ENCODE measurements around the gene PLCL2.

DNA sequence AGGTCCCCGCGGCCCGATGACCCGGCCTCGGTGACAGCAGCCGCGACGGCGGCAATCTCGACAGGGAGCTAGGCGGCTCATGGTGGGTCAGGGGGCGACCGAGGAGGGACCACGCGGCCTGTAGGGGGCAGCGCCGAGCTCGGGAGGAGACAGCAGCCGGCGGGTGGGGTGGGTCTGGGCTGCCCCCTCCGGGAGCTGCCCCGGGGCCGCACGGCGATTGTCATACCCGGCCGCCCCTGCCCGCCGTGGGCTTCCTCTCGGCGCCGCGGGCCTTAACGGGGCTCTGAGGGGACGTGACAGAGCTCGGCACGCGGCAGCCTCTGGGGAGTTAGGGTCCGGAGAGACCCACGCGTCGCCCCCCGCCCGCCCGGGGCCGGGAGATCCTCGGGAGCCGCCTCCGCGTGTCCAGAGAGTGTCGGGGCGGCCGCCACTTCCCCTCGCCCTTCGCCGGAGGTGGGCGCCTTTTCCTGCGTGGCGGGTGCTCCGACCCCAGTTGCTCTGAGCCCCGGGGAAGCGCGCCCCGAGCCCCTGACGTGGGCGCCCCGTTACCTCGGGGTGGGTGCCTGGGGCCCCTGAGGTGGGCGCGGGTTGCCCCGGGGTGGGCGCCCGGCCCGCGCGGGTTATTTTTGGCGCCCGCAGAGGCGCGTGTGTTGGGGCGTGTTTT is 539 bp upstream of the PLCL2 start:
- TF ChIP-seq EZH2 (IDR thresholded peaks at IDR 0.05) (no peak), POLR2AphosphoS5 (IDR thresholded peaks at IDR 0.05; ENCODE audit: borderline replicate concordance, low read depth, low read length) (no peak)

All from SK-N-MC (cell line).